WI38 (cell line): ENCODE data around the gene NRIP1.

Experiments
- H3K4me3 ChIP-seq: 2 replicates; pipeline ENCODE4 v1.5.1; 2011; ENCODE audit warnings: low read depth, mild to moderate bottlenecking, control low read depth, low read length
- CTCF ChIP-seq: IDR thresholded peaks from 2 replicates; pipeline ENCODE4 v1.5.1; 2012; ENCODE audit warnings: low read depth, mild to moderate bottlenecking, control low read depth, low read length

NRIP1 gene

DNA sequence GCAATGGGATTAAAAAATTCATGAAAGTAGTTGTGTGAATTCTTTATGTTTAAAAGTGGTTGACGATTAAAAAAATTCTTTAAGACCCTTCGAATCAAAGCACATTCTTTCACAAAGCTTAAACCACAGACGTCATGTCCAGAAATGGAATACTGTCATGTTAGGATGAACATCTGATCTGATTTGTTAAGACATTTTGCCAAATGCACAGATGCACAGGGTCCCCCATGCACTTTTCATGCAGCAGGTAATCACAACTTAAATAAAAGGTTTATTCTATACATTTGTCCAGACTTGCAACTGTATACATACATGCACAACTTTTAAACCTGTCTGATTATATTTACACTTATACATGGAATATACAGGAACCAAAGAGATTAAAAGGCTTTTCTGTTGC is 103.3 kb downstream of the NRIP1 start:
- no peak overlapping the region for H3K4me3 ChIP-seq
- TF ChIP-seq CTCF: no peak

- TF ChIP-seq CTCF: no peak
- H3K4me3 ChIP-seq: no peak overlapping the region
These were observed 105.5 kb downstream of the NRIP1 start for GRCh38 chr21:14959343-14959742.

DNA sequence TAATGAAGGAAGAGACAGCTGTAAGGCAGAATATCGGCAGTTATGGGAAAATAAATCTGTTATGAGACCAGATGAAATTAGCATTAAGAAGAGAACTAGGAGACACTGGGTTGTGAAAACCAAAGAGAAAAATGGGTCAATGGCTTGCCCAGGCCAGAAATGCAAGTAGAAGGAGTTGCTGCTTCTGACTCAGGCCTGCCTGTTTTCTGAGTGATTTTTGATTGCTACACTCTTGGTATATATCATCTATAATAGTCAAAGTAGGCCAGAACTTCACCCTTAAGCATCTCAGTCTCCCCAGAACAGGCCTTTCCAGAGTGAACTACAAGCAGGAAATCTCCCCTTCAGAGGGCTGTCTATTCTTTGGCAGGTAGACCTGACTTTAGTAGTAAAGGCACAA is 107.0 kb downstream of the NRIP1 start:
- no peak overlapping the region for H3K4me3 ChIP-seq
- TF ChIP-seq CTCF: no peak

DNA sequence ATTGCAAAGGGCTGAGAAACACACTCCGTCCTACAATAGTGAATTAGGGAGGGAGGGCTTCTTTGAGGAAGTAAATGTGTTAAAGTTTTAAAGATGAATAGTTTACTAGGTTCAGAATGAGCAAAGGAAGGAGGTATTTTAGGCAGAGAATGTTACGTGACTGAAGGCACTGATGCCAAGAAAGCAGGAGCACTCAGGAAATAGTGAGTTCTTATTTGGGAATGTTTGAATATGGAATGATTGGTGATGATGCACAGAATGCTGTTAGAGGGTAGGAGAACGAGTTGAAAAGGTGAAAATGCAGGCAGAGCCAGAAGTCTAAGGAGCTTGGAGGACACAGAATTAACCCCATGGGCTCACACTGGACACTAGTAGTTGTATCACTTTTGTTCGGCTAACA is 108.0 kb downstream of the NRIP1 start:
- H3K4me3 ChIP-seq: no peak overlapping the region
- no peak for TF ChIP-seq CTCF

DNA sequence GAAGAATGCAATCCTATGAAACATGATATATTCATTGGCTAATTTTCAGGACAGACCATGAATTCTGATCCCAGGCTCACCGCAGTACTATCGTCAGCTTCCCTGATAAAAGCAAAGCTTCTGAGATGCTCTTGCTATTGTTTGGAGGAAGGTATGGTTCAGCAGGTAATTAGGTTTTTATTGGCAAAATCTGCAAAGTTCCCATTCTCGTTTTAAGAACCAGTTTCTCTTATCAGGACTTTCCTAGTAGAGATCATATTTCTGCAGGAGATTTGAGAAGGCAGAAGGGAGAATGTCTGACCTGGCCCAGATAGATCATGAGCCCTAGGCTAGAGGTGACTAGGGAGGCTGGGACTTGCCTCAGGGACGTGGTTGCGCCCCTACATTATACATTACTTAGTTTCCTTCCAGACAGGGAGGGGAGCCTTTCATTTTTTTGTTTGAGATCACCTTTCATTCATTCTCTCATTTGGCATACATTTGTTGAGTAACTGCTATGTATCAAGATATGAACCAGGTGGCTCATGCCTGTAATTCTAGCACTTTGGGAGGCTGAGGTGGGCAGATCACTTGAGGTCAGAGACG is 108.8 kb downstream of the NRIP1 start:
- H3K4me3 ChIP-seq: no peak overlapping the region
- TF ChIP-seq CTCF: no peak

DNA sequence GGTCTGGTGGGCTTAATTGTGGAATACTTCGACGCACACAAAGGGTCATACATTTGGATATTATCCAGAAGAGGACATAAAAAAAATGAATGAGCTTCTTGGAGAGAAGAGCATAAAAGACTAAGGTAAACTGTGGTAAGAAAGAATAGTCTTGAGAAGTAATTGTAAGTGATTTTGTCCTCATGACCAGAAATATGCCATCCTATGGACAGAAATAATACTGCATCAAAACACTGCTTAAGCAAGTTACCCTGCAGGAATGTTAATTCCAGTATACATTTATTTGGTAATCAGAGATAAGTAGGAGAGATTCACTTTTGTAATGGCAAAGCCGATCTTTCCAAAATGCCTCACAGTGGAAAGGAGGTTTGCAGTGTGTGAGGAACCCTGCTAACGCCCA is 111.9 kb downstream of the NRIP1 start:
- TF ChIP-seq CTCF: no peak

DNA sequence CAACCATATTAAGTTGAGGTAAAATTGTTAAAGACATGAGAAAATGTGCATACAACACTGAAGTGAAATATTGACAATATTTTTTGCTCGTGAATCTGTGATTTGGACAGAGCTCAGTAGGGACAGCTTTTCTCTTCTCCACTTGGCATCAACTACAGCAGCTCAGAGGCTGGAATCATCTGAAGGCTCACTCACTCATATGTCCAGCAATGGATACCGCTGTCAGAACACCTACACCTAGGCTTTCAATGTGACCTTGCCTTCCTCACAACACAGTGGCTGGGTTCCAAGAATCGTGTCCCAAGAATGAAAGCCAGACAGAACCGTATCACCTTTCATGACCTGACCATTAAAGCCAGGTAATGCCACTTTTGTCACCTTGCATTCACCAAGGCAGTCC is 115.2 kb downstream of the NRIP1 start:
- no peak overlapping the region for H3K4me3 ChIP-seq
- TF ChIP-seq CTCF: no peak

More for the DNA sequence above, 111.9 kb downstream of the NRIP1 start:
- H3K4me3 ChIP-seq: no peak overlapping the region
